K562 (cell line): ENCODE measurements around the gene ERBB3. TPM values are rescaled to one million over a fixed set of nuclear protein-coding genes. Genes with fewer than 3 reads are reported as not detected.

ENCODE experiments used
- BMI1 ChIP-seq: fragments of 150-350 bp; IDR thresholded peaks from 2 replicates; pipeline ENCODE4 v1.6.1; 2014; ENCODE audit warnings: low read length
- CBX3 ChIP-seq, 2 experiments: IDR thresholded peaks; 1 replicate in 1 of 2; 2 replicates in 1 of 2; pipeline ENCODE4 v1.6.1; 2012; ENCODE audit warnings: inconsistent platforms in 2 of 2, low read length in 2 of 2, borderline replicate concordance in 1 of 2, control low read depth in 1 of 2
- CREBBP ChIP-seq: IDR thresholded peaks from one replicate; pipeline ENCODE4 v1.6.1; 2012; ENCODE audit warnings: low read depth, mild to moderate bottlenecking, control low read depth, inconsistent platforms, low read length
- EZH2 ChIP-seq: IDR thresholded peaks from 2 replicates; pipeline ENCODE4 v1.6.1; 2012; ENCODE audit warnings: low read depth, mild to moderate bottlenecking, inconsistent platforms, low read length, borderline replicate concordance
- HCFC1 ChIP-seq: IDR thresholded peaks from 2 replicates; pipeline ENCODE4 v1.6.1; 2012; ENCODE audit warnings: low read depth, low read length, improper control_type of control experiment
- NRF1 ChIP-seq, 2 experiments: fragments of 450-650 bp; IDR thresholded peaks in 1 of 2; conservative IDR thresholded peaks in 1 of 2; 2 replicates each; pipeline ENCODE4 v1.6.1; 2014; ENCODE audit warnings: mild to moderate bottlenecking in 2 of 2
- polyA plus RNA-seq, 8 experiments: library from polyadenylated mRNA; depleted of rRNA in 4 of 8; stranded (reverse) in 5 of 8; unstranded in 3 of 8; fragments of >200 nt; fragmentation: Nextera tagmentation in 2 of 8; fragmentation: Illumina TruSeq in 1 of 8; extraction: Ambion mirVana in 2 of 8; extraction: Trizol in 1 of 8; gene quantifications; 2 replicates each; pipeline versions ENCODE4 v1.2.1 to v1.2.3, GENCODE V29; 2011 to 2014; ENCODE audit warnings: inconsistent platforms in 1 of 8, missing spikeins in 1 of 8
- total RNA-seq, 7 experiments: library from RNA; depleted of rRNA in 6 of 7; stranded (reverse); fragments of >200 nt in 6 of 7; fragmentation: Illumina TruSeq in 2 of 7; extraction: Trizol in 2 of 7; gene quantifications; 2 replicates each; pipeline versions ENCODE4 v1.2.1 to v1.2.3, GENCODE V29; 2011 to 2021; ENCODE audit warnings: low replicate concordance in 1 of 7
- TF ChIP-seq, protein P1 (sequence below), 3 experiments: fragments of 200-800 bp in 1 of 3; fragments of 250-450 bp in 1 of 3; fragments of 450-650 bp in 1 of 3; sonication (Bioruptor Pico) in 1 of 3; sonication (Bioruptor generic) in 1 of 3; formaldehyde crosslinking in 1 of 3; IDR thresholded peaks; 2 replicates each; pipeline versions ENCODE4 v1.6.1 to v1.8.0; 2016 to 2022; ENCODE audit warnings: mild to moderate bottlenecking in 2 of 3, missing genetic modification characterization in 2 of 3, missing compliant biosample characterization in 1 of 3, moderate library complexity in 1 of 3

Gene ERBB3
- total and polyA plus RNA-seq, 9 of the 15 experiments (the other 6 are each of a cell fraction or from before 2014, with no cell fraction given) = 1.5 to 5.4 (median 3.8) TPM

DNA sequence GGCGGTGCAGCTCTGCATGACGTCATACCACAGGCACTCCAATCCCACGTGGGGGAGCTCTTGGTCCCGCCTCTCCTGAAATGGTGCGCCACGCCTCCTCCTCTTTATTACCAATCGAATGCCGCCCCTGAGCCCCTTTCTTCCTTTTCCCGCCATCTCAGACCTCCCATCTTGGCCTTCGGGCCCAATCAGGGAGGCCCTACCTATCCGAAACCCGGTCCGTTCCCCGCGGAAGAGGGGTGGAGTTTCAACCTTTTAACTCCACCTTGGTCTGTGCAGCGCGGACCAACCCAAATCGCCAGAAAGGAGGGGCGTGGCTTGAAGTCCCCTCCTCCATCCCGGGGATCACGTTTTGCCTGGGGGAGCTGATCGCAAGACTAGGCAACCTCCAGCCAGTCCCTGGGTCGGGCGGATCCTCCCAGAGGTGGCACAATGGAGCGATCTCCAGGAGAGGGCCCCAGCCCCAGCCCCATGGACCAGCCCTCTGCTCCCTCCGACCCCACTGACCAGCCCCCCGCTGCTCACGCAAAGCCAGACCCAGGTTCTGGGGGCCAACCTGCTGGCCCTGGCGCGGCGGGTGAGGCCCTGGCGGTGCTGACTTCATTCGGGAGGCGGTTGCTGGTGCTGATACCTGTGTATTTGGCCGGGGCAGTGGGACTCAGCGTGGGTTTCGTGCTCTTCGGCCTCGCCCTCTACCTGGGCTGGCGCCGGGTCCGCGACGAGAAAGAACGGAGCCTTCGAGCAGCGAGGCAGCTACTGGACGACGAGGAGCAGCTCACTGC, 48.1 kb downstream of the ERBB3 start, which contains the start of gene ESYT1 (continued):
- TF ChIP-seq CREBBP = no peak
- peak; percentile 80 to 83 for TF ChIP-seq NRF1 (conservative IDR thresholded peaks at IDR 0.05 in 1 of 2, IDR thresholded peaks at IDR 0.05 in 1 of 2)
- TF ChIP-seq, protein P1, sequence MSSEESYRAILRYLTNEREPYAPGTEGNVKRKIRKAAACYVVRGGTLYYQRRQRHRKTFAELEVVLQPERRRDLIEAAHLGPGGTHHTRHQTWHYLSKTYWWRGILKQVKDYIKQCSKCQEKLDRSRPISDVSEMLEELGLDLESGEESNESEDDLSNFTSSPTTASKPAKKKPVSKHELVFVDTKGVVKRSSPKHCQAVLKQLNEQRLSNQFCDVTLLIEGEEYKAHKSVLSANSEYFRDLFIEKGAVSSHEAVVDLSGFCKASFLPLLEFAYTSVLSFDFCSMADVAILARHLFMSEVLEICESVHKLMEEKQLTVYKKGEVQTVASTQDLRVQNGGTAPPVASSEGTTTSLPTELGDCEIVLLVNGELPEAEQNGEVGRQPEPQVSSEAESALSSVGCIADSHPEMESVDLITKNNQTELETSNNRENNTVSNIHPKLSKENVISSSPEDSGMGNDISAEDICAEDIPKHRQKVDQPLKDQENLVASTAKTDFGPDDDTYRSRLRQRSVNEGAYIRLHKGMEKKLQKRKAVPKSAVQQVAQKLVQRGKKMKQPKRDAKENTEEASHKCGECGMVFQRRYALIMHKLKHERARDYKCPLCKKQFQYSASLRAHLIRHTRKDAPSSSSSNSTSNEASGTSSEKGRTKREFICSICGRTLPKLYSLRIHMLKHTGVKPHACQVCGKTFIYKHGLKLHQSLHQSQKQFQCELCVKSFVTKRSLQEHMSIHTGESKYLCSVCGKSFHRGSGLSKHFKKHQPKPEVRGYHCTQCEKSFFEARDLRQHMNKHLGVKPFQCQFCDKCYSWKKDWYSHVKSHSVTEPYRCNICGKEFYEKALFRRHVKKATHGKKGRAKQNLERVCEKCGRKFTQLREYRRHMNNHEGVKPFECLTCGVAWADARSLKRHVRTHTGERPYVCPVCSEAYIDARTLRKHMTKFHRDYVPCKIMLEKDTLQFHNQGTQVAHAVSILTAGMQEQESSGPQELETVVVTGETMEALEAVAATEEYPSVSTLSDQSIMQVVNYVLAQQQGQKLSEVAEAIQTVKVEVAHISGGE (CRISPR knock-in tag; IDR thresholded peaks at IDR 0.05) = no peak
- no peak for TF ChIP-seq EZH2
- no peak for TF ChIP-seq BMI1
- no peak for TF ChIP-seq HCFC1
- TF ChIP-seq CBX3 (IDR thresholded peaks at IDR 0.05; ENCODE audit: borderline replicate concordance in 1 of 2, low read length in 2 of 2) = no peak
- TF ChIP-seq, all 486 proteins: peak for 121
